Muscle layer of duodenum (tissue), 2 donors: ENCODE results near the gene GABRR2.

Source experiments
- H3K27ac ChIP-seq: one replicate; pipeline ENCODE4 v1.7.0; 2013; ENCODE audit warnings: mild to moderate bottlenecking, low read length
- H3K27me3 ChIP-seq: one replicate; pipeline ENCODE4 v1.7.0; 2013; ENCODE audit warnings: low read depth, mild to moderate bottlenecking, control low read depth, low read length
- H3K36me3 ChIP-seq, 2 donors: one replicate each; pipeline ENCODE4 v1.7.0; 2013; ENCODE audit warnings: low read length in 2 of 2, control low read depth in 1 of 2, mild to moderate bottlenecking in 1 of 2; ENCODE audit not compliant: insufficient read depth in 2 of 2, control insufficient read depth in 1 of 2
- H3K4me1 ChIP-seq, 2 donors: one replicate each; pipeline ENCODE4 v1.7.0; 2013; ENCODE audit warnings: low read length in 2 of 2, mild to moderate bottlenecking in 2 of 2, control low read depth in 1 of 2, moderate library complexity in 1 of 2; ENCODE audit not compliant: insufficient read depth in 2 of 2, control insufficient read depth in 1 of 2
- H3K4me3 ChIP-seq, 2 donors: one replicate each; pipeline ENCODE4 v1.7.0; 2013; ENCODE audit warnings: low read length in 2 of 2, low read depth in 1 of 2, mild to moderate bottlenecking in 1 of 2
- H3K9me3 ChIP-seq, 2 donors: one replicate each; pipeline ENCODE4 v1.7.0; 2013; ENCODE audit warnings: low read length in 2 of 2, control low read depth in 1 of 2, mild to moderate bottlenecking in 1 of 2; ENCODE audit not compliant: control insufficient read depth in 1 of 2
- donor health status: healthy.

Gene GABRR2

GRCh38 chr6:89289710-89290109 lies 25.4 kb downstream of the GABRR2 start:
- Histone ChIP-seq H3K27ac (no peak overlapping the region), H3K27me3 (no peaks in the 10 kb centered on the region), H3K4me3 (no peak overlapping the region), H3K9me3 (no peaks in the 10 kb centered on the region), H3K4me1 (no peaks in the 10 kb centered on the region), H3K36me3 (no peaks in the 10 kb centered on the region)

GRCh38 chr6:89287351-89288028 lies 27.6 kb downstream of the GABRR2 start:
- no peaks in the 10 kb centered on the region for H3K36me3 ChIP-seq

GRCh38 chr6:89286516-89286915 lies 28.6 kb downstream of the GABRR2 start:
- Histone ChIP-seq H3K4me3 (no peak overlapping the region), H3K4me1 (no peaks in the 10 kb centered on the region), H3K9me3 (no peaks in the 10 kb centered on the region), H3K27ac (no peak overlapping the region), H3K27me3 (no peaks in the 10 kb centered on the region), H3K36me3 (no peaks in the 10 kb centered on the region)

More at GRCh38 chr6:89287351-89288028, 27.6 kb downstream of the GABRR2 start:
- Histone ChIP-seq H3K4me3 (no peak overlapping the region), H3K4me1 (no peaks in the 10 kb centered on the region), H3K27me3 (no peaks in the 10 kb centered on the region), H3K27ac (no peak overlapping the region), H3K9me3 (no peaks in the 10 kb centered on the region)

GRCh38 chr6:89284963-89285735 lies 29.9 kb downstream of the GABRR2 start:
- Histone ChIP-seq H3K36me3 (no peaks in the 10 kb centered on the region), H3K9me3 (no peaks in the 10 kb centered on the region), H3K27me3 (no peaks in the 10 kb centered on the region), H3K4me3 (no peak overlapping the region), H3K27ac (no peak overlapping the region), H3K4me1 (no peaks in the 10 kb centered on the region)

GRCh38 chr6:89284081-89284480 lies 31.0 kb downstream of the GABRR2 start:
- H3K27ac ChIP-seq: no peak overlapping the region
- H3K27me3 ChIP-seq: no peaks in the 10 kb centered on the region
- no peaks in the 10 kb centered on the region for H3K36me3 ChIP-seq
- H3K9me3 ChIP-seq: no peaks in the 10 kb centered on the region
- H3K4me3 ChIP-seq: no peak overlapping the region
- no peaks in the 10 kb centered on the region for H3K4me1 ChIP-seq

GRCh38 chr6:89282749-89283148 lies 32.4 kb downstream of the GABRR2 start:
- no peak overlapping the region for H3K4me3 ChIP-seq

GRCh38 chr6:89281779-89282246 lies 33.3 kb downstream of the GABRR2 start:
- H3K36me3 ChIP-seq: no peaks in the 10 kb centered on the region
- H3K4me3 ChIP-seq: no peak overlapping the region
- no peaks in the 10 kb centered on the region for H3K9me3 ChIP-seq
- no peaks in the 10 kb centered on the region for H3K4me1 ChIP-seq
- H3K27ac ChIP-seq: no peak overlapping the region
- H3K27me3 ChIP-seq: no peaks in the 10 kb centered on the region

More at GRCh38 chr6:89282749-89283148, 32.4 kb downstream of the GABRR2 start:
- H3K4me1 ChIP-seq: no peaks in the 10 kb centered on the region
- no peaks in the 10 kb centered on the region for H3K36me3 ChIP-seq
- H3K9me3 ChIP-seq: no peaks in the 10 kb centered on the region
- no peaks in the 10 kb centered on the region for H3K27me3 ChIP-seq
- no peak overlapping the region for H3K27ac ChIP-seq

GRCh38 chr6:89278956-89279355 lies 36.1 kb downstream of the GABRR2 start:
- Histone ChIP-seq H3K9me3 (no peaks in the 10 kb centered on the region), H3K36me3 (no peaks in the 10 kb centered on the region)

GRCh38 chr6:89275900-89276299 lies 39.2 kb downstream of the GABRR2 start:
- Histone ChIP-seq H3K36me3 (no peaks in the 10 kb centered on the region), H3K27me3 (no peaks in the 10 kb centered on the region), H3K4me3 (no peak overlapping the region), H3K9me3 (no peaks in the 10 kb centered on the region), H3K27ac (no peak overlapping the region), H3K4me1 (no peaks in the 10 kb centered on the region)

More at GRCh38 chr6:89278956-89279355, 36.1 kb downstream of the GABRR2 start:
- Histone ChIP-seq H3K4me1 (no peaks in the 10 kb centered on the region), H3K27ac (no peak overlapping the region), H3K27me3 (no peaks in the 10 kb centered on the region), H3K4me3 (no peak overlapping the region)

GRCh38 chr6:89273816-89274215 lies 41.3 kb downstream of the GABRR2 start:
- H3K27me3 ChIP-seq: no peaks in the 10 kb centered on the region
- H3K36me3 ChIP-seq: no peaks in the 10 kb centered on the region
- no peaks in the 10 kb centered on the region for H3K9me3 ChIP-seq
- no peak overlapping the region for H3K4me3 ChIP-seq
- no peaks in the 10 kb centered on the region for H3K4me1 ChIP-seq
- no peak overlapping the region for H3K27ac ChIP-seq

GRCh38 chr6:89272596-89272995 lies 42.5 kb downstream of the GABRR2 start:
- Histone ChIP-seq H3K4me3 (no peak overlapping the region), H3K9me3 (no peaks in the 10 kb centered on the region), H3K27ac (no peak overlapping the region), H3K4me1 (no peaks in the 10 kb centered on the region), H3K27me3 (no peaks in the 10 kb centered on the region), H3K36me3 (no peaks in the 10 kb centered on the region)
